ENCODE data around the gene FGD6.

GRCh38 chr12:95214466-95214865 is 2.8 kb downstream of the FGD6 start:
- TF ChIP-seq YY1 (IDR thresholded peaks at IDR 0.05; ENCODE audit: insufficient read depth, insufficient read length) (no peak), SUZ12 (IDR thresholded peaks at IDR 0.05; ENCODE audit: extremely low read depth, insufficient read depth, insufficient read length) (no peak)

Data from NT2/D1 (cell line).